Gastrocnemius medialis (tissue), 4 donors: ENCODE data around the gene TFF1.

Experiments
- POLR2A ChIP-seq, 2 donors: fragments of 450-650 bp; IDR thresholded peaks; one replicate each; pipeline ENCODE4 v1.6.1; 2017; ENCODE audit warnings: antibody characterized with exemption in 2 of 2, mild to moderate bottlenecking in 2 of 2, moderate library complexity in 2 of 2
- TF ChIP-seq, protein P1 (sequence below), 5 experiments: fragments of 450-650 bp in 3 of 5; fragments of 200-600 bp in 2 of 5; sonication (generic) in 2 of 5; IDR thresholded peaks in 4 of 5; conservative IDR thresholded peaks in 1 of 5; 1 replicate in 4 of 5; 2 replicates in 1 of 5; pipeline ENCODE4 v1.5.1; 2016 to 2019; ENCODE audit warnings: antibody characterized with exemption in 5 of 5, mild to moderate bottlenecking in 3 of 5, moderate library complexity in 3 of 5

DNA sequence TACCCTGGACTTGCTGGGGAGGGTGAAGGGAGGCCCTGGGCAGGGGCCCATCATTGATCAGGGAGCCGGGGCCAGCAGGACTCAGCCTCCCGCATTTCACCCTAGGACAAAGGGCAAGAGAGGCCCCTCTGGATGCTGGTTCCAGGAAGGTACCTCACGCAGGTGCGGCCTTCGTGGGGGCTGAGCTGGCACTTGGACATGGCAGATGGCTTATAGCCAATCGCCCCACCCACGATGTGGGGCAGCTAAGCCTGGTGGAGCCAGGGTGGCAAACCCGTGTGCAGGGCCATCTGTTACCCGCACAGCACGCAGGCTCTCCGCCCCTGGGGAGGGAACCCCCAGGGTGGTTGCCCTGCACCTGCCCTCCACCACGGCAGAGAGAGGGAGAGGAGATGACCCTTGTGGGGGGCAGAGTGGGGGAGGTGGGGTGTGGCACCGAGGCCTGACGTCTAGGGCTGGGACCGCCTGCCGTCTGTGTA lies 53.7 kb downstream of the TFF1 start:
- no peak for TF ChIP-seq POLR2A (IDR thresholded peaks at IDR 0.05)
- TF ChIP-seq, protein P1, sequence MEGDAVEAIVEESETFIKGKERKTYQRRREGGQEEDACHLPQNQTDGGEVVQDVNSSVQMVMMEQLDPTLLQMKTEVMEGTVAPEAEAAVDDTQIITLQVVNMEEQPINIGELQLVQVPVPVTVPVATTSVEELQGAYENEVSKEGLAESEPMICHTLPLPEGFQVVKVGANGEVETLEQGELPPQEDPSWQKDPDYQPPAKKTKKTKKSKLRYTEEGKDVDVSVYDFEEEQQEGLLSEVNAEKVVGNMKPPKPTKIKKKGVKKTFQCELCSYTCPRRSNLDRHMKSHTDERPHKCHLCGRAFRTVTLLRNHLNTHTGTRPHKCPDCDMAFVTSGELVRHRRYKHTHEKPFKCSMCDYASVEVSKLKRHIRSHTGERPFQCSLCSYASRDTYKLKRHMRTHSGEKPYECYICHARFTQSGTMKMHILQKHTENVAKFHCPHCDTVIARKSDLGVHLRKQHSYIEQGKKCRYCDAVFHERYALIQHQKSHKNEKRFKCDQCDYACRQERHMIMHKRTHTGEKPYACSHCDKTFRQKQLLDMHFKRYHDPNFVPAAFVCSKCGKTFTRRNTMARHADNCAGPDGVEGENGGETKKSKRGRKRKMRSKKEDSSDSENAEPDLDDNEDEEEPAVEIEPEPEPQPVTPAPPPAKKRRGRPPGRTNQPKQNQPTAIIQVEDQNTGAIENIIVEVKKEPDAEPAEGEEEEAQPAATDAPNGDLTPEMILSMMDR (IDR thresholded peaks at IDR 0.05 in 4 of 5, conservative IDR thresholded peaks at IDR 0.05 in 1 of 5) = no peak
